Measurements from ENCODE around the gene PHACTR1.

DNA sequence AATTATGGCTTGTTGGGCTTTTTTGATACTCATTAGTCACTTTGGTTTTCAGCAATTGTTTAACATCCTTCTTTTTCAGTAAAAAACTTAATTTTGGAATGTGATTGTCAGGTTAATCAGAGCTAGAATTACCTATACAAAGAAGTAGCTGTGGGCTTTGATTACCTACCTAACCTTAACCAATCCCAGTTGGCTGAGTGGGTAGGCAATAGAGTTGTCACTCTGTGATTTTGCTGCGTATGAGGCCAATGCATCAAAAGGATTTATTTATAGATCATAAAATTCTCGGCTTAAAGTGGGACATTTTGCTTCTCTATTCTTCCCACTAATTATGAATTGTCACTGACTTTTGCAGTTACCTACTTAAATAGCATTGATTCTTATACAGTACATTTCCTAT lies 111.4 kb downstream of the PHACTR1 start:
- TF ChIP-seq, protein P1, sequence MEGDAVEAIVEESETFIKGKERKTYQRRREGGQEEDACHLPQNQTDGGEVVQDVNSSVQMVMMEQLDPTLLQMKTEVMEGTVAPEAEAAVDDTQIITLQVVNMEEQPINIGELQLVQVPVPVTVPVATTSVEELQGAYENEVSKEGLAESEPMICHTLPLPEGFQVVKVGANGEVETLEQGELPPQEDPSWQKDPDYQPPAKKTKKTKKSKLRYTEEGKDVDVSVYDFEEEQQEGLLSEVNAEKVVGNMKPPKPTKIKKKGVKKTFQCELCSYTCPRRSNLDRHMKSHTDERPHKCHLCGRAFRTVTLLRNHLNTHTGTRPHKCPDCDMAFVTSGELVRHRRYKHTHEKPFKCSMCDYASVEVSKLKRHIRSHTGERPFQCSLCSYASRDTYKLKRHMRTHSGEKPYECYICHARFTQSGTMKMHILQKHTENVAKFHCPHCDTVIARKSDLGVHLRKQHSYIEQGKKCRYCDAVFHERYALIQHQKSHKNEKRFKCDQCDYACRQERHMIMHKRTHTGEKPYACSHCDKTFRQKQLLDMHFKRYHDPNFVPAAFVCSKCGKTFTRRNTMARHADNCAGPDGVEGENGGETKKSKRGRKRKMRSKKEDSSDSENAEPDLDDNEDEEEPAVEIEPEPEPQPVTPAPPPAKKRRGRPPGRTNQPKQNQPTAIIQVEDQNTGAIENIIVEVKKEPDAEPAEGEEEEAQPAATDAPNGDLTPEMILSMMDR (IDR thresholded peaks at IDR 0.05) = no peak
- TF ChIP-seq, protein P2, sequence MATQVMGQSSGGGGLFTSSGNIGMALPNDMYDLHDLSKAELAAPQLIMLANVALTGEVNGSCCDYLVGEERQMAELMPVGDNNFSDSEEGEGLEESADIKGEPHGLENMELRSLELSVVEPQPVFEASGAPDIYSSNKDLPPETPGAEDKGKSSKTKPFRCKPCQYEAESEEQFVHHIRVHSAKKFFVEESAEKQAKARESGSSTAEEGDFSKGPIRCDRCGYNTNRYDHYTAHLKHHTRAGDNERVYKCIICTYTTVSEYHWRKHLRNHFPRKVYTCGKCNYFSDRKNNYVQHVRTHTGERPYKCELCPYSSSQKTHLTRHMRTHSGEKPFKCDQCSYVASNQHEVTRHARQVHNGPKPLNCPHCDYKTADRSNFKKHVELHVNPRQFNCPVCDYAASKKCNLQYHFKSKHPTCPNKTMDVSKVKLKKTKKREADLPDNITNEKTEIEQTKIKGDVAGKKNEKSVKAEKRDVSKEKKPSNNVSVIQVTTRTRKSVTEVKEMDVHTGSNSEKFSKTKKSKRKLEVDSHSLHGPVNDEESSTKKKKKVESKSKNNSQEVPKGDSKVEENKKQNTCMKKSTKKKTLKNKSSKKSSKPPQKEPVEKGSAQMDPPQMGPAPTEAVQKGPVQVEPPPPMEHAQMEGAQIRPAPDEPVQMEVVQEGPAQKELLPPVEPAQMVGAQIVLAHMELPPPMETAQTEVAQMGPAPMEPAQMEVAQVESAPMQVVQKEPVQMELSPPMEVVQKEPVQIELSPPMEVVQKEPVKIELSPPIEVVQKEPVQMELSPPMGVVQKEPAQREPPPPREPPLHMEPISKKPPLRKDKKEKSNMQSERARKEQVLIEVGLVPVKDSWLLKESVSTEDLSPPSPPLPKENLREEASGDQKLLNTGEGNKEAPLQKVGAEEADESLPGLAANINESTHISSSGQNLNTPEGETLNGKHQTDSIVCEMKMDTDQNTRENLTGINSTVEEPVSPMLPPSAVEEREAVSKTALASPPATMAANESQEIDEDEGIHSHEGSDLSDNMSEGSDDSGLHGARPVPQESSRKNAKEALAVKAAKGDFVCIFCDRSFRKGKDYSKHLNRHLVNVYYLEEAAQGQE (IDR thresholded peaks at IDR 0.05; ENCODE audit: insufficient read depth in 1 of 2, low read depth in 2 of 2, low read length in 1 of 2) = no peak
- no peak for TF ChIP-seq SIN3A (IDR thresholded peaks at IDR 0.05; ENCODE audit: borderline replicate concordance, insufficient read depth, low read depth, low read length)
